Measurements from ENCODE around the gene SEMA5A.

- TF ChIP-seq CTCF (CRISPR knock-in tag; IDR thresholded peaks at IDR 0.05) (peak; percentile 29; the same call in 1 of the 2 replicates), ZFP37 (CRISPR knock-in tag; IDR thresholded peaks at IDR 0.05; ENCODE audit: borderline replicate concordance) (no peak), RXRA (CRISPR knock-in tag; IDR thresholded peaks at IDR 0.05) (no peak), NR2C2 (CRISPR knock-in tag; IDR thresholded peaks at IDR 0.05; ENCODE audit: borderline replicate concordance) (no peak), POLR2AphosphoS5 (IDR thresholded peaks at IDR 0.05; ENCODE audit: low read depth, low read length) (no peak), ZNF776 (CRISPR knock-in tag; IDR thresholded peaks at IDR 0.05) (no peak), POLR2AphosphoS2 (IDR thresholded peaks at IDR 0.05; ENCODE audit: low read depth, low read length) (no peak), HDAC2 (CRISPR knock-in tag; IDR thresholded peaks at IDR 0.05) (no peak)
Observed at GRCh38 chr5:9498541-9499497, 47.1 kb downstream of the SEMA5A start.
